GM21360 (cell line): ENCODE results near the gene GPALPP1.
"Not testable (repeated sequence)": the region's sequence is repeated elsewhere in the genome, so short reads cannot be mapped to it uniquely, and the experiment has no call there.

Source experiments
- ATAC-seq: cut with Tn5 transposase; IDR thresholded peaks from one replicate; pipeline ENCODE4 v1.9.1; 2021; ENCODE audit warnings: mild to moderate bottlenecking, moderate library complexity; ENCODE audit not compliant: unreplicated experiment

GPALPP1 gene

DNA sequence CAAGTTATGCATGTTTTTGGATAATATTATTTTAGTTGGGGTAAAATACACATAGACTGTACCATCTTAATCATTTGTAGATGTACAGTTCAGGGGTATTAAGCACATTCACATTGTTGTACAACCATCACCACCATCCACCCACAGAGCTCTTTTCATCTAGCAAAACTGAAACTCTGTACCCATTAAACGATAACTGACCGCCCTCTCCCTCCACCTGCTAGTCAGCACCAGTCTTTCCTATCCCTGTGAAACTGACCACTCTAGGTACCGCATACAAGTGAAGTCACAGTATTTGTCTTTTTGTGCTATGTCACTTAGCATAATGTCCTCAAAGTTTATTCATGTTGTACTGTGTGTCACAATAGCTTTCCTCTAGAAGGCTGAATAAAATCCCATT is 70.7 kb downstream of the GPALPP1 start:
- ATAC-seq: no peak

- no peak for ATAC-seq
These were observed 74.0 kb downstream of the GPALPP1 start for GRCh38 chr13:45063261-45063860.

GRCh38 chr13:45063889-45064288 is 74.6 kb downstream of the GPALPP1 start:
- not testable (repeated sequence) for ATAC-seq

- no peak for ATAC-seq
These were observed 75.6 kb downstream of the GPALPP1 start for GRCh38 chr13:45064889-45065288.

GRCh38 chr13:45068036-45069001 is 79.0 kb downstream of the GPALPP1 start:
- no peak for ATAC-seq

GRCh38 chr13:45073809-45074208 is 84.5 kb downstream of the GPALPP1 start:
- ATAC-seq: no peak

- ATAC-seq: no peak
These were observed 85.4 kb downstream of the GPALPP1 start for GRCh38 chr13:45074721-45075120.

DNA sequence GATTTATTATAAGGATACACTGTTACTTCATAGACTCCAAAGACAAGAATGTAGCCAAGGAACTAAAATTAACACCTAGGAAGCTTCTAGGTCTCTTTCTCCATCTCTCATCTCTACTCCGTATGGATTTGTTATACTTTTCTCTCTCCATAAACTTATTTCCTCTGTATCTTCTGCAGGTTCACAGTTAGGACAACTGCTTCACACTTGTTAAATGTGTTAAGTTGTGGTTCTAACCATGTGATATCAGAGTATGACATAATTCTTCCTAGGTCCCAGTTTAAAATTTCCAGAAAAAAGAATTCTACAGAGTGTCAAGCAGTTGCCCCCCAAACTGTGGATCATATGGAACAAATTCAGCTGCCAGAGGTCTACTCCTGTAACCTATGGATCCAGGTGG is 88.7 kb downstream of the GPALPP1 start:
- ATAC-seq: no peak
